GM12878 (cell line): ENCODE measurements around the gene PCSK5. TPM values are rescaled to one million over a fixed set of nuclear protein-coding genes. Genes with fewer than 3 reads are reported as not detected.

Experiments used
- ATAC-seq: fragments of 200-7000 bp; cut with Tn5 transposase; 3 replicates; pipeline ENCODE4 v1.9.1; 2020; ENCODE audit warnings: mild to moderate bottlenecking, moderate library complexity
- BruUV-seq: library from RNA; stranded (reverse); fragments of 400-500 nt; replicated peaks from 2 replicates; lab custom pipeline; 2021; lab: Mats Ljungman, UMichigan
- CTCF ChIA-PET: fragments of 300-600 bp; sonication (Branson Sonifier 250); formaldehyde crosslinking; extraction: SDS; loops from one replicate; lab custom pipeline; 2021; ENCODE audit warnings: inconsistent platforms; lab: Yijun Ruan, JAX
- POLR2A ChIA-PET: fragments of 350-600 bp; formaldehyde crosslinking; extraction: SDS; loops from one replicate; lab custom pipeline; 2021; ENCODE audit warnings: inconsistent platforms; lab: Charles Lee
- RAD21 ChIA-PET: fragments of 300-600 bp; sonication (Branson Sonifier 250); formaldehyde crosslinking; loops from one replicate; lab custom pipeline; 2023; ENCODE audit warnings: antibody characterized with exemption; ENCODE audit not compliant: unreplicated experiment; lab: Charles Lee
- SMC1A ChIA-PET: fragments of 300-600 bp; sonication (Branson Sonifier 250); formaldehyde crosslinking; loops from one replicate; lab custom pipeline; 2023; ENCODE audit not compliant: unreplicated experiment, uncharacterized antibody; lab: Charles Lee
- DNase-seq: peaks from one replicate; pipeline ENCODE4 v3.0.0-alpha.2; 2011; ENCODE audit warnings: low read depth, low spot score
- FAIRE-seq: peaks from 3 replicates; lab custom pipeline; 2011; peaks lifted over from hg19 to GRCh38; lab: Jason Lieb, UNC
- H2AFZ ChIP-seq: 2 replicates; pipeline ENCODE4 v1.6.0; 2011; ENCODE audit warnings: low read depth, low read length, control low read depth; ENCODE audit not compliant: control insufficient read depth
- H3K27ac ChIP-seq: 2 replicates; pipeline ENCODE4 v1.5.1; 2011; ENCODE audit warnings: control low read depth; ENCODE audit not compliant: control insufficient read depth, insufficient read depth
- H3K27me3 ChIP-seq, 2 experiments: replicated peaks in 1 of 2; 2 replicates each; pipeline versions ENCODE4 v1.6.0 to v1.6.1; 2011; ENCODE audit warnings: low read length in 1 of 2; ENCODE audit not compliant: control insufficient read depth in 2 of 2, insufficient read depth in 2 of 2
- H3K36me3 ChIP-seq, 2 experiments: 2 replicates each; pipeline ENCODE4 v1.5.1; 2011; ENCODE audit warnings: low read length in 1 of 2; ENCODE audit not compliant: control insufficient read depth in 2 of 2, insufficient read depth in 2 of 2
- H3K4me1 ChIP-seq: 2 replicates; pipeline ENCODE4 v1.6.1; 2011; ENCODE audit warnings: mild to moderate bottlenecking, low read length, moderate library complexity, mixed read lengths; ENCODE audit not compliant: control insufficient read depth, insufficient read depth
- H3K4me2 ChIP-seq: 2 replicates; pipeline ENCODE4 v1.6.0; 2011; ENCODE audit warnings: control low read depth; ENCODE audit not compliant: control insufficient read depth, insufficient read depth
- H3K4me3 ChIP-seq: fragments of 200-600 bp; sonication (generic); 2 replicates; pipeline ENCODE4 v1.5.1; 2016
- H3K79me2 ChIP-seq: 2 replicates; pipeline ENCODE4 v1.6.0; 2011; ENCODE audit warnings: low read length; ENCODE audit not compliant: control insufficient read depth, insufficient read depth
- H3K9ac ChIP-seq: 2 replicates; pipeline ENCODE4 v1.8.0; 2011; ENCODE audit warnings: low read length, control low read depth, mixed read lengths; ENCODE audit not compliant: control insufficient read depth, insufficient read depth
- H3K9me3 ChIP-seq: replicated peaks from 3 replicates; pipeline ENCODE4 v1.5.1; 2011; ENCODE audit warnings: mild to moderate bottlenecking, low read length; ENCODE audit not compliant: control insufficient read depth, insufficient read depth
- H4K20me1 ChIP-seq: 2 replicates; pipeline ENCODE4 v1.6.0; 2011; ENCODE audit not compliant: control insufficient read depth, insufficient read depth
- BRCA1 ChIP-seq: IDR thresholded peaks from 2 replicates; pipeline ENCODE4 v1.6.1; 2011; ENCODE audit warnings: low read depth, low read length, improper control_type of control experiment
- CHD4 ChIP-seq: fragments of 200-600 bp; sonication (generic); IDR thresholded peaks from 2 replicates; pipeline ENCODE4 v1.6.1; 2016; ENCODE audit warnings: mild to moderate bottlenecking
- EED ChIP-seq: sonication (generic); IDR thresholded peaks from 2 replicates; pipeline ENCODE4 v1.6.1; 2016; ENCODE audit warnings: antibody characterized with exemption, low read depth
- GABPA ChIP-seq: IDR thresholded peaks from 2 replicates; pipeline ENCODE4 v1.6.1; 2014; ENCODE audit warnings: antibody characterized with exemption, low read depth, mild to moderate bottlenecking, inconsistent platforms
- IKZF2 ChIP-seq, 2 experiments: fragments of 450-650 bp; IDR thresholded peaks; 2 replicates each; pipeline ENCODE4 v1.6.1; 2017; ENCODE audit warnings: mild to moderate bottlenecking in 2 of 2, moderate library complexity in 2 of 2
- JUNB ChIP-seq: IDR thresholded peaks from 2 replicates; pipeline ENCODE4 v1.6.1; 2016; ENCODE audit warnings: antibody characterized with exemption, mild to moderate bottlenecking
- MYB ChIP-seq: fragments of 150-350 bp; IDR thresholded peaks from 2 replicates; pipeline ENCODE4 v1.6.1; 2014; ENCODE audit warnings: mild to moderate bottlenecking, low read depth, low read length, borderline replicate concordance
- NBN ChIP-seq: fragments of 450-650 bp; IDR thresholded peaks from 2 replicates; pipeline ENCODE4 v1.6.1; 2016
- NR2F1 ChIP-seq: fragments of 450-650 bp; conservative IDR thresholded peaks from 2 replicates; pipeline ENCODE4 v1.6.1; 2017; ENCODE audit warnings: mild to moderate bottlenecking
- SREBF2 ChIP-seq: IDR thresholded peaks from 2 replicates; pipeline ENCODE4 v1.6.1; 2012; ENCODE audit warnings: mild to moderate bottlenecking, low read length
- SRF ChIP-seq, 2 experiments: IDR thresholded peaks; 2 replicates each; pipeline ENCODE4 v1.6.1; 2011; ENCODE audit warnings: low read depth in 2 of 2, low read length in 2 of 2, mild to moderate bottlenecking in 1 of 2, moderate library complexity in 1 of 2
- USF1 ChIP-seq: IDR thresholded peaks from 2 replicates; pipeline ENCODE4 v1.6.1; 2011; ENCODE audit warnings: borderline replicate concordance, low read depth, mild to moderate bottlenecking, moderate library complexity, mixed read lengths, low read length; ENCODE audit not compliant: insufficient read depth; ENCODE audit errors: extremely low read length
- ZNF217 ChIP-seq: fragments of 450-650 bp; IDR thresholded peaks from 2 replicates; pipeline ENCODE4 v1.6.1; 2017; ENCODE audit warnings: antibody characterized with exemption, mild to moderate bottlenecking
- ZNF622 ChIP-seq: fragments of 450-650 bp; IDR thresholded peaks from 2 replicates; pipeline ENCODE4 v1.6.1; 2017; ENCODE audit warnings: mild to moderate bottlenecking, inconsistent platforms
- in situ Hi-C: fragments of 300-500 bp; cut with MboI; formaldehyde crosslinking; loops from 9 replicates; pipeline ENCODE4 v1.14.3; 2018; ENCODE audit warnings: mixed read lengths
- intact Hi-C: fragments of 100-400 bp; cut with micrococcal nuclease; formaldehyde crosslinking; loops from one replicate; pipeline ENCODE4 v1.14.2; 2022; ENCODE audit not compliant: unreplicated experiment
- polyA plus RNA-seq, 11 experiments: library from polyadenylated mRNA; depleted of rRNA in 4 of 11; unstranded in 6 of 11; stranded (reverse) in 5 of 11; fragments of >200 nt; fragmentation: Nextera tagmentation in 4 of 11; fragmentation: Illumina TruSeq in 1 of 11; extraction: Ambion mirVana in 4 of 11; extraction: Trizol in 1 of 11; gene quantifications; 1 replicate in 1 of 11; 2 replicates in 10 of 11; pipeline versions ENCODE4 v1.2.1 to v1.2.3, GENCODE V29; 2011 to 2016; ENCODE audit warnings: inconsistent platforms in 2 of 11, missing spikeins in 2 of 11, low read depth in 1 of 11
- total RNA-seq, 4 experiments: library from RNA; depleted of rRNA in 3 of 4; stranded (reverse); fragments of >200 nt in 3 of 4; fragmentation: Illumina TruSeq in 1 of 4; extraction: Trizol in 1 of 4; gene quantifications; 2 replicates each; pipeline versions ENCODE4 v1.2.1 to v1.2.3, GENCODE V29; 2013 to 2021
- TF ChIP-seq, protein P1 (sequence below): fragments of 450-650 bp; IDR thresholded peaks from 2 replicates; pipeline ENCODE4 v1.6.1; 2016; ENCODE audit warnings: mild to moderate bottlenecking
- TF ChIP-seq, protein P2 (sequence below): fragments of 450-650 bp; formaldehyde crosslinking; IDR thresholded peaks from 2 replicates; pipeline ENCODE4 v1.5.0; 2022; ENCODE audit warnings: mild to moderate bottlenecking, missing genetic modification characterization
- TF ChIP-seq, protein P3 (sequence below): fragments of 450-650 bp; formaldehyde crosslinking; IDR thresholded peaks from 2 replicates; pipeline ENCODE4 v1.4.0; 2020; ENCODE audit warnings: mild to moderate bottlenecking, moderate library complexity

PCSK5 gene
- total and polyA plus RNA-seq, 10 of the 15 experiments (the other 5 are each of a cell fraction or from before 2014, with no cell fraction given), result 0.01 to 0.13 (median 0.04) TPM; not detected in 3

DNA sequence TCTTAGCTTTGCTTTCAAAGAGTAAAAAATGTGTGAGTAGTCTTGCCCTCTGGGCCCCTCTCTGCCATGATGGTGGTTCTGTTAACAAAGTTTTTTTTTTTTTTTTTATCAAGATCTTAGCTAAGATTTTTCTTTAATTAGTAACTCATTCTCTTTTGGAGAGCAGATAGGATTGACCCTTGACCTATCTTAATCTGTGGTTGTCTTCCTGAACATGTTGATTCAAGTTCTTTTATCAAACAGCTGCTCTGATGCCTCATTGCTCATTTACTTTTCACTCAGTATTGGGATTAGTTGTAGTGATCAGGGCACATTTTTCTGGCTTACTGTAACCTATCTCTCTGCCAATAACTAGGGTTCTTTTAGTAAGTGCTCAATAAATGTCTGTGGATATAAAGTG is 106.3 kb downstream of the PCSK5 start:
- ChIA-PET POLR2A (no interaction called here), CTCF (no interaction called here), RAD21 (no interaction called here), SMC1A (interaction anchor here (0.7 kb wide), 1 partner anchor 1174 kb away, joined by 3 read pairs; no protein-coding TSS in a partner anchor)
- no peak for DNase-seq
- no peaks in the 10 kb centered on the region for H3K36me3 ChIP-seq
- H3K9me3 ChIP-seq, result no peaks in the 10 kb centered on the region
- H2AFZ ChIP-seq, result no peak overlapping the region
- H3K9ac ChIP-seq, result no peak overlapping the region
- no peak overlapping the region for H3K4me2 ChIP-seq
- H3K4me3 ChIP-seq, result no peak overlapping the region
- no peak overlapping the region for H3K27ac ChIP-seq
- H3K4me1 ChIP-seq, result no peaks in the 10 kb centered on the region
- no peaks in the 10 kb centered on the region for H3K79me2 ChIP-seq
- TF ChIP-seq MYB (no peak), NBN (no peak), CHD4 (no peak), GABPA (no peak), ZNF217 (no peak), EED (no peak), JUNB (no peak), NR2F1 (no peak), BRCA1 (no peak), USF1 (no peak), SREBF2 (no peak), ZNF622 (no peak), IKZF2 (IDR thresholded peaks at IDR 0.05) (no peak), SRF (IDR thresholded peaks at IDR 0.05; ENCODE audit: low read depth in 2 of 2, low read length in 2 of 2) (no peak)
- TF ChIP-seq, protein P1, sequence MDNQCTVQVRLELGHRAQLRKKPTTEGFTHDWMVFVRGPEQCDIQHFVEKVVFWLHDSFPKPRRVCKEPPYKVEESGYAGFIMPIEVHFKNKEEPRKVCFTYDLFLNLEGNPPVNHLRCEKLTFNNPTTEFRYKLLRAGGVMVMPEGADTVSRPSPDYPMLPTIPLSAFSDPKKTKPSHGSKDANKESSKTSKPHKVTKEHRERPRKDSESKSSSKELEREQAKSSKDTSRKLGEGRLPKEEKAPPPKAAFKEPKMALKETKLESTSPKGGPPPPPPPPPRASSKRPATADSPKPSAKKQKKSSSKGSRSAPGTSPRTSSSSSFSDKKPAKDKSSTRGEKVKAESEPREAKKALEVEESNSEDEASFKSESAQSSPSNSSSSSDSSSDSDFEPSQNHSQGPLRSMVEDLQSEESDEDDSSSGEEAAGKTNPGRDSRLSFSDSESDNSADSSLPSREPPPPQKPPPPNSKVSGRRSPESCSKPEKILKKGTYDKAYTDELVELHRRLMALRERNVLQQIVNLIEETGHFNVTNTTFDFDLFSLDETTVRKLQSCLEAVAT, result no peak
- TF ChIP-seq, protein P2, sequence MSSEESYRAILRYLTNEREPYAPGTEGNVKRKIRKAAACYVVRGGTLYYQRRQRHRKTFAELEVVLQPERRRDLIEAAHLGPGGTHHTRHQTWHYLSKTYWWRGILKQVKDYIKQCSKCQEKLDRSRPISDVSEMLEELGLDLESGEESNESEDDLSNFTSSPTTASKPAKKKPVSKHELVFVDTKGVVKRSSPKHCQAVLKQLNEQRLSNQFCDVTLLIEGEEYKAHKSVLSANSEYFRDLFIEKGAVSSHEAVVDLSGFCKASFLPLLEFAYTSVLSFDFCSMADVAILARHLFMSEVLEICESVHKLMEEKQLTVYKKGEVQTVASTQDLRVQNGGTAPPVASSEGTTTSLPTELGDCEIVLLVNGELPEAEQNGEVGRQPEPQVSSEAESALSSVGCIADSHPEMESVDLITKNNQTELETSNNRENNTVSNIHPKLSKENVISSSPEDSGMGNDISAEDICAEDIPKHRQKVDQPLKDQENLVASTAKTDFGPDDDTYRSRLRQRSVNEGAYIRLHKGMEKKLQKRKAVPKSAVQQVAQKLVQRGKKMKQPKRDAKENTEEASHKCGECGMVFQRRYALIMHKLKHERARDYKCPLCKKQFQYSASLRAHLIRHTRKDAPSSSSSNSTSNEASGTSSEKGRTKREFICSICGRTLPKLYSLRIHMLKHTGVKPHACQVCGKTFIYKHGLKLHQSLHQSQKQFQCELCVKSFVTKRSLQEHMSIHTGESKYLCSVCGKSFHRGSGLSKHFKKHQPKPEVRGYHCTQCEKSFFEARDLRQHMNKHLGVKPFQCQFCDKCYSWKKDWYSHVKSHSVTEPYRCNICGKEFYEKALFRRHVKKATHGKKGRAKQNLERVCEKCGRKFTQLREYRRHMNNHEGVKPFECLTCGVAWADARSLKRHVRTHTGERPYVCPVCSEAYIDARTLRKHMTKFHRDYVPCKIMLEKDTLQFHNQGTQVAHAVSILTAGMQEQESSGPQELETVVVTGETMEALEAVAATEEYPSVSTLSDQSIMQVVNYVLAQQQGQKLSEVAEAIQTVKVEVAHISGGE (CRISPR knock-in tag), result no peak
- TF ChIP-seq, protein P3, sequence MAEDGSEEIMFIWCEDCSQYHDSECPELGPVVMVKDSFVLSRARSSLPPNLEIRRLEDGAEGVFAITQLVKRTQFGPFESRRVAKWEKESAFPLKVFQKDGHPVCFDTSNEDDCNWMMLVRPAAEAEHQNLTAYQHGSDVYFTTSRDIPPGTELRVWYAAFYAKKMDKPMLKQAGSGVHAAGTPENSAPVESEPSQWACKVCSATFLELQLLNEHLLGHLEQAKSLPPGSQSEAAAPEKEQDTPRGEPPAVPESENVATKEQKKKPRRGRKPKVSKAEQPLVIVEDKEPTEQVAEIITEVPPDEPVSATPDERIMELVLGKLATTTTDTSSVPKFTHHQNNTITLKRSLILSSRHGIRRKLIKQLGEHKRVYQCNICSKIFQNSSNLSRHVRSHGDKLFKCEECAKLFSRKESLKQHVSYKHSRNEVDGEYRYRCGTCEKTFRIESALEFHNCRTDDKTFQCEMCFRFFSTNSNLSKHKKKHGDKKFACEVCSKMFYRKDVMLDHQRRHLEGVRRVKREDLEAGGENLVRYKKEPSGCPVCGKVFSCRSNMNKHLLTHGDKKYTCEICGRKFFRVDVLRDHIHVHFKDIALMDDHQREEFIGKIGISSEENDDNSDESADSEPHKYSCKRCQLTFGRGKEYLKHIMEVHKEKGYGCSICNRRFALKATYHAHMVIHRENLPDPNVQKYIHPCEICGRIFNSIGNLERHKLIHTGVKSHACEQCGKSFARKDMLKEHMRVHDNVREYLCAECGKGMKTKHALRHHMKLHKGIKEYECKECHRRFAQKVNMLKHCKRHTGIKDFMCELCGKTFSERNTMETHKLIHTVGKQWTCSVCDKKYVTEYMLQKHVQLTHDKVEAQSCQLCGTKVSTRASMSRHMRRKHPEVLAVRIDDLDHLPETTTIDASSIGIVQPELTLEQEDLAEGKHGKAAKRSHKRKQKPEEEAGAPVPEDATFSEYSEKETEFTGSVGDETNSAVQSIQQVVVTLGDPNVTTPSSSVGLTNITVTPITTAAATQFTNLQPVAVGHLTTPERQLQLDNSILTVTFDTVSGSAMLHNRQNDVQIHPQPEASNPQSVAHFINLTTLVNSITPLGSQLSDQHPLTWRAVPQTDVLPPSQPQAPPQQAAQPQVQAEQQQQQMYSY, result no peak
- in situ Hi-C loops (no loop called here), intact Hi-C loops (no loop called here)
- H4K20me1 ChIP-seq, result no peaks in the 10 kb centered on the region
- no peak for FAIRE-seq
- ATAC-seq, result no peak
- no TSS peak for BruUV-seq
- H3K27me3 ChIP-seq, result no peaks in the 10 kb centered on the region
